ENCODE measurements around the gene HTT. TPM values are rescaled to one million over a fixed set of nuclear protein-coding genes. Genes with fewer than 3 reads are reported as not detected.

HTT gene
- total and polyA plus RNA-seq, 9 of the 15 experiments (the other 6 are each of a cell fraction or from before 2014, with no cell fraction given) = 0.66 to 31.6 (median 14.7) TPM

- TF ChIP-seq HDAC2 (IDR thresholded peaks at IDR 0.05) (no peak), SRSF3 (IDR thresholded peaks at IDR 0.05; ENCODE audit: insufficient read depth, low read length) (no peak), ZNF24 (IDR thresholded peaks at IDR 0.05) (no peak), MGA (IDR thresholded peaks at IDR 0.05) (no peak)
Measured at GRCh38 chr4:3215733-3216132, 141.3 kb downstream of the HTT start (continued).
